H1 (cell line): ENCODE data around the gene SRSF2. TPM values are rescaled to one million over a fixed set of nuclear protein-coding genes. Genes with fewer than 3 reads are reported as not detected.

Experiments used
- ATF2 ChIP-seq: IDR thresholded peaks from 2 replicates; pipeline ENCODE4 v1.6.1; 2012; ENCODE audit warnings: low read length, inconsistent platforms
- CHD1 ChIP-seq: IDR thresholded peaks from 2 replicates; pipeline ENCODE4 v1.6.1; 2012; ENCODE audit warnings: low read depth, low read length, improper control_type of control experiment
- CHD2 ChIP-seq: IDR thresholded peaks from 2 replicates; pipeline ENCODE4 v1.6.1; 2012; ENCODE audit warnings: low read length, improper control_type of control experiment
- CHD7 ChIP-seq: fragments of 300-600 bp; sonication (generic); IDR thresholded peaks from 2 replicates; pipeline ENCODE4 v1.7.1; 2012; ENCODE audit warnings: low read length, moderate library complexity, mild to moderate bottlenecking, inconsistent platforms; ENCODE audit not compliant: insufficient replicate concordance
- FOSL1 ChIP-seq: IDR thresholded peaks from 2 replicates; pipeline ENCODE4 v1.6.1; 2011; ENCODE audit warnings: mild to moderate bottlenecking, low read depth, low read length, moderate library complexity; ENCODE audit not compliant: insufficient read depth
- GABPA ChIP-seq: IDR thresholded peaks from 2 replicates; pipeline ENCODE4 v1.6.1; 2011; ENCODE audit warnings: mild to moderate bottlenecking, low read length, moderate library complexity, borderline replicate concordance; ENCODE audit not compliant: insufficient read depth
- RBBP5 ChIP-seq: IDR thresholded peaks from 2 replicates; pipeline ENCODE4 v1.7.1; 2012; ENCODE audit warnings: low read depth, mild to moderate bottlenecking, inconsistent platforms, low read length, moderate library complexity, borderline replicate concordance
- SP4 ChIP-seq: IDR thresholded peaks from 2 replicates; pipeline ENCODE4 v1.6.1; 2012; ENCODE audit warnings: low read length, inconsistent platforms
- SUZ12 ChIP-seq: fragments of 200-600 bp; sonication (generic); IDR thresholded peaks from 2 replicates; pipeline ENCODE4 v1.6.1; 2012; ENCODE audit warnings: mild to moderate bottlenecking, inconsistent platforms, low read length, moderate library complexity, mixed read lengths
- TAF7 ChIP-seq: optimal IDR thresholded peaks from 2 replicates; pipeline ENCODE3; 2011; ENCODE audit warnings: low read depth, mild to moderate bottlenecking, inconsistent platforms, low read length, moderate library complexity, borderline replicate concordance
- TEAD4 ChIP-seq: IDR thresholded peaks from 2 replicates; pipeline ENCODE4 v1.6.1; 2012; ENCODE audit warnings: low read depth, low read length, inconsistent platforms, mixed read lengths
- polyA plus RNA-seq, 7 experiments: library from polyadenylated mRNA; depleted of rRNA in 3 of 7; stranded (reverse) in 5 of 7; unstranded in 2 of 7; fragments of >200 nt in 5 of 7; fragments of 200-250 nt in 2 of 7; gene quantifications; 1 replicate in 5 of 7; 2 replicates in 1 of 7; 4 replicates in 1 of 7; pipeline versions ENCODE4 v1.2.1 to v1.2.3, GENCODE V29; 2011 to 2013; ENCODE audit warnings: missing spikeins in 2 of 7, mixed read lengths in 2 of 7
- total RNA-seq: library from RNA; stranded (reverse); fragmentation: NEBNext Ultra II Directional; extraction: Animal tissue kit (Norgen Biotek cat#: 25700); gene quantifications from 2 replicates; pipeline ENCODE4 v1.2.1, GENCODE V29; 2021

Gene SRSF2
- total and polyA plus RNA-seq, 2 of the 8 experiments (the other 6 are each of a cell fraction or from before 2014, with no cell fraction given): 397 to 401 TPM

- TF ChIP-seq CHD7 (no peak), CHD2 (no peak), RBBP5 (no peak), SP4 (no peak), SUZ12 (no peak), CHD1 (no peak), GABPA (no peak), TAF7 (no peak), ATF2 (no peak), TEAD4 (no peak), FOSL1 (no peak)
Observed at GRCh38 chr17:76715496-76715830, 21.7 kb downstream of the SRSF2 start (continued).
